EL (cell line): ENCODE data around the gene PPM1M.
"Not testable (repeated sequence)": the region's sequence is repeated elsewhere in the genome, so short reads cannot be mapped to it uniquely, and the experiment has no call there.

Experiments used
- DNase-seq: peaks from one replicate; pipeline ENCODE4 v3.0.0-alpha.2; 2016

The PPM1M gene

GRCh38 chr3:52248165-52248541, 2.6 kb downstream of the PPM1M start:
- no peak for DNase-seq

GRCh38 chr3:52248816-52249547, 3.4 kb downstream of the PPM1M start:
- DNase-seq: no peak

GRCh38 chr3:52249683-52250082, 4.1 kb downstream of the PPM1M start:
- DNase-seq: no peak

GRCh38 chr3:52250122-52250521, 4.6 kb downstream of the PPM1M start:
- no peak for DNase-seq

- DNase-seq: no peak
Observed at GRCh38 chr3:52253314-52254304, 8.1 kb downstream of the PPM1M start.

- DNase-seq: no peak
Observed at GRCh38 chr3:52254608-52255007, 9.0 kb downstream of the PPM1M start.

- DNase-seq: no peak
Observed at GRCh38 chr3:52256159-52256558, 10.6 kb downstream of the PPM1M start.

- no peak for DNase-seq
Observed at GRCh38 chr3:52256622-52257021, 11.1 kb downstream of the PPM1M start.

GRCh38 chr3:52257911-52258310, 12.4 kb downstream of the PPM1M start:
- no peak for DNase-seq

GRCh38 chr3:52259035-52259434, 13.5 kb downstream of the PPM1M start:
- DNase-seq: no peak

- no peak for DNase-seq
Observed at GRCh38 chr3:52259448-52259847, 13.9 kb downstream of the PPM1M start.

- DNase-seq: no peak
Observed at GRCh38 chr3:52262447-52262846, 16.9 kb downstream of the PPM1M start.

- DNase-seq: no peak
Observed at GRCh38 chr3:52265387-52265786, 19.8 kb downstream of the PPM1M start.

- DNase-seq: no peak
Observed at GRCh38 chr3:52268036-52268435, 22.5 kb downstream of the PPM1M start.

- no peak for DNase-seq
Observed at GRCh38 chr3:52269776-52270175, 24.2 kb downstream of the PPM1M start.

- no peak for DNase-seq
Observed at GRCh38 chr3:52270252-52270754, 24.7 kb downstream of the PPM1M start.

GRCh38 chr3:52272172-52272571, 26.6 kb downstream of the PPM1M start:
- DNase-seq: not testable (repeated sequence)

GRCh38 chr3:52272831-52273230, 27.3 kb downstream of the PPM1M start:
- no peak for DNase-seq

- DNase-seq: not testable (repeated sequence)
Observed at GRCh38 chr3:52274781-52275180, 29.2 kb downstream of the PPM1M start.

GRCh38 chr3:52277071-52277964, 31.8 kb downstream of the PPM1M start:
- DNase-seq: peak; percentile 72

GRCh38 chr3:52277972-52278509, 32.5 kb downstream of the PPM1M start:
- no peak for DNase-seq

GRCh38 chr3:52278510-52279069, 33.0 kb downstream of the PPM1M start, which contains the start of gene WDR82:
Gene WDR82 (minus strand): TSS chr3:52278649. CDS start chr3:52278361, 288 bp downstream.
- peak; percentile 93 for DNase-seq
